Measurements from ENCODE around the gene UBAC2. TPM values are rescaled to one million over a fixed set of nuclear protein-coding genes. Genes with fewer than 3 reads are reported as not detected.

UBAC2 gene
- total and polyA plus RNA-seq, 2 donors (not counting 3 experiments of a cell fraction or from before 2014, with no cell fraction given) = 45.7 to 54.4 TPM

DNA sequence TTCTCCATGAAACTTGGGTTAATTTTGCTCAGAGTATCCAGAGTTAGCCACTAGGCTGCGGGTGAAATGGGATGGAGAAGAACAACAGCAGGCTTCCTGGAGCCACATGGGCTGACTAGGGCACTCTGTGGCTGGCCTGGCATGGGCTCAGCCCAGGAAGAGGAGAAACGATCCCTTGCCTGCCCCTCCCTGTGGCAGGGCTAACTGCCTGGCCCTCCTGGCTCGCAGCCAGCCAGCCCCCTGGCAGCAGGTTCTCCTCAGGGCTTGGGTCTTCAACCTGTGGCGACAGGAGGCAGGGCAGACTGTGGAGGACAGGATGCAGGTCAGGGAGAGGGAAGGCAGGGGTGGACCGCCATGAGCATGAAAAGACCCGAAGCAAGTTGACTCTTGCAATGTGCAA lies 185.3 kb downstream of the UBAC2 start:
- no peaks in the 10 kb centered on the region for H3K79me2 ChIP-seq (ENCODE audit: control insufficient read depth, insufficient read depth, low read length)
- H3K4me2 ChIP-seq (ENCODE audit: insufficient read depth, low read length) = no peak overlapping the region
- H3K27ac ChIP-seq (ENCODE audit: insufficient read depth, low read depth, low read length) = no peak overlapping the region
- no peak for FAIRE-seq
- H3K9me1 ChIP-seq (replicated peaks; ENCODE audit: control insufficient read depth, extremely low read depth, insufficient read depth, low read length) = no peaks in the 10 kb centered on the region
- no TSS peak for BruUV-seq (replicated peaks)
- H3K4me3 ChIP-seq (replicated peaks in 1 of 3; ENCODE audit: insufficient read depth in 1 of 3, low read depth in 1 of 3, low read length in 3 of 3) = no peak overlapping the region
- no peaks in the 10 kb centered on the region for H3K9me3 ChIP-seq (replicated peaks; ENCODE audit: control insufficient read depth, insufficient read depth, low read length)
- no peaks in the 10 kb centered on the region for H3K36me3 ChIP-seq (ENCODE audit: control insufficient read depth in 2 of 2, extremely low read depth in 1 of 2, insufficient read depth in 2 of 2, low read length in 2 of 2)
- dilution Hi-C loops (cut with MboI; ENCODE audit: extremely low pct_ligation_motif_present, low sequenced_read_pairs) = no loop called here
- H3K9ac ChIP-seq (replicated peaks; ENCODE audit: extremely low read depth, insufficient read depth, low read length) = no peak overlapping the region
- no peaks in the 10 kb centered on the region for H4K20me1 ChIP-seq (replicated peaks; ENCODE audit: control insufficient read depth, extremely low read depth, insufficient read depth, low read length)
- H2AFZ ChIP-seq (ENCODE audit: low read depth, low read length) = no peak overlapping the region
- ChIA-PET POLR2A (no interaction called here), CTCF (interaction anchor here (2.4 to 2.6 kb wide), 2 partner anchors 33 to 116 kb away, joined by 7 to 23 read pairs; no protein-coding TSS in a partner anchor)
- DNase-seq (ENCODE audit: low read depth, low spot score) = no peak
- intact Hi-C loops (cut with micrococcal nuclease) = loop anchor here (2.0 to 5.0 kb wide), 2 partner anchors 74 to 209 kb away; no protein-coding TSS in a partner anchor
- H3K27me3 ChIP-seq (ENCODE audit: control insufficient read depth in 2 of 2, insufficient read depth in 2 of 2, low read length in 2 of 2) = no peaks in the 10 kb centered on the region
- TF ChIP-seq, protein P1, sequence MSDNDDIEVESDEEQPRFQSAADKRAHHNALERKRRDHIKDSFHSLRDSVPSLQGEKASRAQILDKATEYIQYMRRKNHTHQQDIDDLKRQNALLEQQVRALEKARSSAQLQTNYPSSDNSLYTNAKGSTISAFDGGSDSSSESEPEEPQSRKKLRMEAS (IDR thresholded peaks at IDR 0.05; ENCODE audit: insufficient read depth, insufficient read length) = no peak
- TF ChIP-seq EZH2 (IDR thresholded peaks at IDR 0.05; ENCODE audit: borderline replicate concordance, low read depth, low read length, severe bottlenecking) = no peak
- TF ChIP-seq MYC (IDR thresholded peaks at IDR 0.05; ENCODE audit: low read depth, low read length) = no peak
- TF ChIP-seq JUN (IDR thresholded peaks at IDR 0.05; ENCODE audit: borderline replicate concordance, insufficient read depth, insufficient read length, low read depth) = no peak
- no peak for TF ChIP-seq POLR2A (IDR thresholded peaks at IDR 0.05; ENCODE audit: low read depth, low read length)
- TF ChIP-seq GATA2 (IDR thresholded peaks at IDR 0.05; ENCODE audit: insufficient read depth, insufficient read length, low read depth, low read length) = no peak
- TF ChIP-seq POLR2AphosphoS5 (IDR thresholded peaks at IDR 0.05; ENCODE audit: insufficient read depth, low read depth, low read length) = no peak
- TF ChIP-seq, protein P2, sequence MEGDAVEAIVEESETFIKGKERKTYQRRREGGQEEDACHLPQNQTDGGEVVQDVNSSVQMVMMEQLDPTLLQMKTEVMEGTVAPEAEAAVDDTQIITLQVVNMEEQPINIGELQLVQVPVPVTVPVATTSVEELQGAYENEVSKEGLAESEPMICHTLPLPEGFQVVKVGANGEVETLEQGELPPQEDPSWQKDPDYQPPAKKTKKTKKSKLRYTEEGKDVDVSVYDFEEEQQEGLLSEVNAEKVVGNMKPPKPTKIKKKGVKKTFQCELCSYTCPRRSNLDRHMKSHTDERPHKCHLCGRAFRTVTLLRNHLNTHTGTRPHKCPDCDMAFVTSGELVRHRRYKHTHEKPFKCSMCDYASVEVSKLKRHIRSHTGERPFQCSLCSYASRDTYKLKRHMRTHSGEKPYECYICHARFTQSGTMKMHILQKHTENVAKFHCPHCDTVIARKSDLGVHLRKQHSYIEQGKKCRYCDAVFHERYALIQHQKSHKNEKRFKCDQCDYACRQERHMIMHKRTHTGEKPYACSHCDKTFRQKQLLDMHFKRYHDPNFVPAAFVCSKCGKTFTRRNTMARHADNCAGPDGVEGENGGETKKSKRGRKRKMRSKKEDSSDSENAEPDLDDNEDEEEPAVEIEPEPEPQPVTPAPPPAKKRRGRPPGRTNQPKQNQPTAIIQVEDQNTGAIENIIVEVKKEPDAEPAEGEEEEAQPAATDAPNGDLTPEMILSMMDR (IDR thresholded peaks at IDR 0.05; ENCODE audit: extremely low read depth in 1 of 2, insufficient read depth in 1 of 2, low read depth in 1 of 2, low read length in 2 of 2) = no peak
- no peak for TF ChIP-seq FOS (IDR thresholded peaks at IDR 0.05; ENCODE audit: borderline replicate concordance, insufficient read depth, low read length)
- H3K4me1 ChIP-seq (ENCODE audit: control insufficient read depth, extremely low read depth, insufficient read depth, low read length) = no peaks in the 10 kb centered on the region
